Measurements from ENCODE around the gene MINDY2. TPM values are rescaled to one million over a fixed set of nuclear protein-coding genes. Genes with fewer than 3 reads are reported as not detected.

MINDY2 gene, protein sequence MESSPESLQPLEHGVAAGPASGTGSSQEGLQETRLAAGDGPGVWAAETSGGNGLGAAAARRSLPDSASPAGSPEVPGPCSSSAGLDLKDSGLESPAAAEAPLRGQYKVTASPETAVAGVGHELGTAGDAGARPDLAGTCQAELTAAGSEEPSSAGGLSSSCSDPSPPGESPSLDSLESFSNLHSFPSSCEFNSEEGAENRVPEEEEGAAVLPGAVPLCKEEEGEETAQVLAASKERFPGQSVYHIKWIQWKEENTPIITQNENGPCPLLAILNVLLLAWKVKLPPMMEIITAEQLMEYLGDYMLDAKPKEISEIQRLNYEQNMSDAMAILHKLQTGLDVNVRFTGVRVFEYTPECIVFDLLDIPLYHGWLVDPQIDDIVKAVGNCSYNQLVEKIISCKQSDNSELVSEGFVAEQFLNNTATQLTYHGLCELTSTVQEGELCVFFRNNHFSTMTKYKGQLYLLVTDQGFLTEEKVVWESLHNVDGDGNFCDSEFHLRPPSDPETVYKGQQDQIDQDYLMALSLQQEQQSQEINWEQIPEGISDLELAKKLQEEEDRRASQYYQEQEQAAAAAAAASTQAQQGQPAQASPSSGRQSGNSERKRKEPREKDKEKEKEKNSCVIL
- total RNA-seq: 10 to 100 TPM; 26.6 to 38.2 (median 29.2) TPM

GRCh38 chr15:58770857-58771620 is at the start of gene MINDY2:
Gene MINDY2 (plus strand): TSS chr15:58771302. CDS start chr15:58771396, 94 bp downstream.
- TF ChIP-seq, protein P1, sequence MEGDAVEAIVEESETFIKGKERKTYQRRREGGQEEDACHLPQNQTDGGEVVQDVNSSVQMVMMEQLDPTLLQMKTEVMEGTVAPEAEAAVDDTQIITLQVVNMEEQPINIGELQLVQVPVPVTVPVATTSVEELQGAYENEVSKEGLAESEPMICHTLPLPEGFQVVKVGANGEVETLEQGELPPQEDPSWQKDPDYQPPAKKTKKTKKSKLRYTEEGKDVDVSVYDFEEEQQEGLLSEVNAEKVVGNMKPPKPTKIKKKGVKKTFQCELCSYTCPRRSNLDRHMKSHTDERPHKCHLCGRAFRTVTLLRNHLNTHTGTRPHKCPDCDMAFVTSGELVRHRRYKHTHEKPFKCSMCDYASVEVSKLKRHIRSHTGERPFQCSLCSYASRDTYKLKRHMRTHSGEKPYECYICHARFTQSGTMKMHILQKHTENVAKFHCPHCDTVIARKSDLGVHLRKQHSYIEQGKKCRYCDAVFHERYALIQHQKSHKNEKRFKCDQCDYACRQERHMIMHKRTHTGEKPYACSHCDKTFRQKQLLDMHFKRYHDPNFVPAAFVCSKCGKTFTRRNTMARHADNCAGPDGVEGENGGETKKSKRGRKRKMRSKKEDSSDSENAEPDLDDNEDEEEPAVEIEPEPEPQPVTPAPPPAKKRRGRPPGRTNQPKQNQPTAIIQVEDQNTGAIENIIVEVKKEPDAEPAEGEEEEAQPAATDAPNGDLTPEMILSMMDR (IDR thresholded peaks at IDR 0.05): peak in 2 of 3 experiments; percentile 10 to 15
- TF ChIP-seq EP300 (IDR thresholded peaks at IDR 0.05): no peak
- peak; percentile 98 to 99 for TF ChIP-seq POLR2AphosphoS5 (IDR thresholded peaks at IDR 0.05)
- TF ChIP-seq POLR2A (IDR thresholded peaks at IDR 0.05; ENCODE audit: low read depth): peak; percentile 35
- Histone ChIP-seq H3K36me3 (no peaks in the 10 kb centered on the region), H3K27ac (replicated peaks in 1 of 4) (peak within 1 kb of the TSS; percentile 99), H3K9me3 (no peaks in the 10 kb centered on the region), H3K4me1 (peaks cover 26 to 55% (median 50%) of the 10 kb centered on the region in 4 donors), H3K27me3 (no peaks in the 10 kb centered on the region), H3K4me3 (peak within 1 kb of the TSS; percentile 90 to 98 (median 96))
- intact Hi-C loops (cut with DNase I): loop anchor here (1.0 to 2.0 kb wide), 2 partner anchors 22 to 162 kb away; partner anchors contain the start of genes ADAM10 and SLTM
- DNase-seq (ENCODE audit: extremely low spot score): peak; percentile 99
- 0% methylated on average over 8 of the region's 75 CpGs for WGBS

GRCh38 chr15:58724466-58724865 is 46.6 kb upstream of the MINDY2 start:
- no peak for DNase-seq (ENCODE audit: extremely low spot score)
- no peaks in the 10 kb centered on the region for H3K9me3 ChIP-seq
- H3K36me3 ChIP-seq: no peaks in the 10 kb centered on the region
- H3K27ac ChIP-seq (replicated peaks in 1 of 4): peak overlapping the region in 2 of 4 donors; percentile 6 to 15
- no peaks in the 10 kb centered on the region for H3K27me3 ChIP-seq
- WGBS: 44% methylated on average over 1 of the region's 1 CpG
- intact Hi-C loops (cut with DNase I): no loop called here
- peaks cover 21 to 48% (median 41%) of the 10 kb centered on the region in 4 donors for H3K4me1 ChIP-seq
- no peak overlapping the region for H3K4me3 ChIP-seq
- TF ChIP-seq, protein P1 (IDR thresholded peaks at IDR 0.05): no peak
- TF ChIP-seq POLR2A (IDR thresholded peaks at IDR 0.05; ENCODE audit: low read depth): no peak
- no peak for TF ChIP-seq EP300 (IDR thresholded peaks at IDR 0.05)
- TF ChIP-seq POLR2AphosphoS5 (IDR thresholded peaks at IDR 0.05): no peak

DNA sequence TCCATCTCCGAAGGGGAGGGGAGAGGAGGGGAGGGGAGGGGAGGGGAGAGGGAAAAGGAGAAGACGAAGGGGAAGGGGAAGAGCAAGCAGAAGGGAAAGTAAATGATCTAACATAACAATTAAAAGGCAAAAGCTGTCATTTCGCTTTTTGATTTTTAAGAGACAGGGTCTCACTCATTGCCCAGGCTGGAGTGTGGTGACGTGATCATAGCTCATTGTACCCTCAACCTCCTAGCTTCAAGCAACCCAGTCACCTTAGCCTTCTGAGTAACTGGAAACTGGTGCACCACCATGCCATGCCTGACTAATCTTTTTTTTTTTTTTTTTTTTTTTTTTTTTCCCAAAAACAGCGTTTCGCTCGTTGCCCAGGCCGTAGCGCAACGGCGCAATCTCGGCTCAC is 44.2 kb upstream of the MINDY2 start:
- H3K4me3 ChIP-seq: no peak overlapping the region
- DNase-seq (ENCODE audit: extremely low spot score): no peak
- intact Hi-C loops (cut with DNase I): no loop called here
- TF ChIP-seq EP300 (IDR thresholded peaks at IDR 0.05): no peak
- no peak for TF ChIP-seq POLR2AphosphoS5 (IDR thresholded peaks at IDR 0.05)
- TF ChIP-seq POLR2A (IDR thresholded peaks at IDR 0.05; ENCODE audit: low read depth): no peak
- TF ChIP-seq, protein P1 (IDR thresholded peaks at IDR 0.05): no peak
- H3K4me1 ChIP-seq: peaks cover 35 to 44% (median 39%) of the 10 kb centered on the region in 4 donors
- no peaks in the 10 kb centered on the region for H3K36me3 ChIP-seq
- WGBS: 89% methylated on average over 12 of the region's 12 CpGs
- H3K9me3 ChIP-seq: no peaks in the 10 kb centered on the region
- H3K27me3 ChIP-seq: no peaks in the 10 kb centered on the region
- H3K27ac ChIP-seq (replicated peaks in 1 of 4): no peak overlapping the region

DNA sequence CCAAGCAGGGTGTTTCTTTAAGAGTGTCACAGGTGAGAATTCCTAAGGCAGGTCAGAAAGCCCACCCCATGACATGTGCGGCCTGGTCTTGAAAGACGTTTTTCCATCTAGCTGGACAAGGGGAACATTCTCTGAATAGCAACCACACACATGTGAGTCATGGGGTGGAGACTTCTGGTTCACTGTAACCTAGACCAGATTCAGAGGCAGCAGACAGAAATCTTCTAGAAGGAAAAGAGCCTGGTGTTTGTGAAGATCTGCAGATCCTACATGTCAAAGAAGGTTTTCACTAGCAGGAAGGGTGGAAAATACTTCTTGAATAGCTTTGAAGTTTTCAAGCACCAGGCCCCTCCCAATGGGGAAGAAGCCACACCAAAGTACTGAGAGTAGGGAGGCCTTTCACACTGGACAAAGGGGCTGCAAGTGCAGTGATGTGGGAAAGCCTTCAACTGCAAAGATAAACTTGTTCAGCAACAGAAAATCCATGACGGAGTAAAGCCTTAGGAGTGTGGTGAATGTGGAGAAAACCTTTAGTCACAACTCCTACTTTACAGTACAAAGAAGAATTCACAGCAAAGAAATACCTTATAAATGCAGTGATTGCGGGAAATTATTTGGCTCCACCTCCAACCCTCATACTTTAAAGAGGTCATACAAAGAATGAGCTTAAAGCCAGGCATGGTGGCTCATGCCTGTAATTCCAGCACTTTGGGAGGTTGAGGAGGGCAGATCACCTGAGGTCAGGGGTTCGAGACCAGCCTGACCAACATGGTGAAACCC is 39.2 kb upstream of the MINDY2 start:
- Histone ChIP-seq H3K9me3 (no peaks in the 10 kb centered on the region), H3K27me3 (no peaks in the 10 kb centered on the region), H3K36me3 (no peaks in the 10 kb centered on the region), H3K4me1 (peaks cover 12 to 32% (median 23%) of the 10 kb centered on the region in 4 donors), H3K4me3 (no peak overlapping the region), H3K27ac (replicated peaks in 1 of 4) (no peak overlapping the region)
- no peak for TF ChIP-seq EP300 (IDR thresholded peaks at IDR 0.05)
- TF ChIP-seq, protein P1 (IDR thresholded peaks at IDR 0.05): no peak
- TF ChIP-seq POLR2A (IDR thresholded peaks at IDR 0.05; ENCODE audit: low read depth): no peak
- TF ChIP-seq POLR2AphosphoS5 (IDR thresholded peaks at IDR 0.05): no peak
- intact Hi-C loops (cut with DNase I): no loop called here
- DNase-seq (ENCODE audit: extremely low spot score): no peak
- WGBS: 73% methylated on average over 5 of the region's 5 CpGs

Data from esophagus muscularis mucosa (tissue), 4 donors.